NCI-H146 (cell line): ENCODE data around the gene RNASET2.

Experiments used
- DNase-seq: peaks from one replicate; lab custom pipeline; 2025; lab: John Stamatoyannopoulos, UW

RNASET2 gene

DNA sequence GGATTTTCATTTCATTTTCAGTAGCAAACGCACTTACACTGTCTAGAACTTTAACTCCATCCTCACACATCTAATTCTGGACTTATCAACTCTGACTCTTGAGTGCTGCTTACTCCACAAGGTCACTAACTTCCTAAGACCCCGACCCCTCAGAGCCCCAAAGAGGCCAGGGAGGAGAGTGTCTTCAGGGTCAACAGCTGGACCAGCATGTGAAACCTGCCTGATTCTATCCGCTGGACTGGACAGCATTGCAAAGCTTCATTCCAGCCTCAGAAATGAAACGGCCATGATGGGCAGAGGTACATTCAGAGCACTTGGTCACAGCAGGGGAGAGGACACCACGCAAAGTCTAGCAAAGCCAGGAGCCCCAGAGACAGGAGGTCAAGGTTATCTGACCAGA, 9.1 kb downstream of the RNASET2 start:
- DNase-seq: no peak

DNA sequence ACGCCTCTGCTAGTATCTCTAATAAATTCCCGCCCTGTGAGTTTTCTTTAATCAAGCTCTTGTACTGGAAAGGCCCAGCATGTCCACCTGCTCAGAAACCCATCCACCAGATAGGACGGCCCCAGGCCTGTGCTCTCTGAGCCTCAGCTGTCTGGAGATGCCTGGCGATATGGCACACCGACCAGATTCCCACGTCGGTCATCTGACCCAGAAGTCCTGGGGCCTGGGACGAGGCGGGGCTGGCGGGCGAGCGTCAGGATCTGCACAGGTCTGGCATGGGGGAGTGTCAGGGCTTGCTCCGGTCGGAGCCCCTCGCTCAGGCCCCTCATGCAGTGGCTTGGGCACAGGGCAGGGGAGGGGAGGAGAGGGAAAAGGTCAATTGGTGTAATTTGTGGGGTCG, 10.2 kb downstream of the RNASET2 start:
- no peak for DNase-seq

DNA sequence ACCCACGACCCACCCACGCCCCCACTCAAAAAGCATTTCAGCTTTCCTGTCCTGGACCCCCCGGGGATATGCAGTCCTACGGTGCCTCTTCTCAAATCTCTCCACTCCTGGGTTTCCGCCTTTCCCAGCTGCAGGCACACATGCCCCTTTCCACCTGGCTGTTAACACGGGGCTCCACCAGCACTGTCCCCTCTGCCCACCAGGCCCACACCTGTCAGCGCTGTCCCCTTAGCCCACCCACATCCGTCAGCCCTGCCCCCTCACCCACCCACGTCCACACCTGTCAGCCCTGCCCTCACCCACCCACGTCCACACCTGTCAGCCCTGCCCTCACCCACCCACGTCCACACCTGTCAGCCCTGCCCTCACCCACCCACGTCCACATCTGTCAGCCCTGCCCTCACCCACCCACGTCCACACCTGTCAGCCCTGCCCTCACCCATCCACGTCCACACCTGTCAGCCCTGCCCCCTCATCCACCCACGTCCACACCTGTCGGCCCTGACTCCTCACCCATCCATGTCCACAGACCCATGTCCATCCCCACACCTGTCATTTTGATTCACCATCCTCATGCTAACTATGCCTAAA, 11.6 kb downstream of the RNASET2 start:
- DNase-seq: no peak

DNA sequence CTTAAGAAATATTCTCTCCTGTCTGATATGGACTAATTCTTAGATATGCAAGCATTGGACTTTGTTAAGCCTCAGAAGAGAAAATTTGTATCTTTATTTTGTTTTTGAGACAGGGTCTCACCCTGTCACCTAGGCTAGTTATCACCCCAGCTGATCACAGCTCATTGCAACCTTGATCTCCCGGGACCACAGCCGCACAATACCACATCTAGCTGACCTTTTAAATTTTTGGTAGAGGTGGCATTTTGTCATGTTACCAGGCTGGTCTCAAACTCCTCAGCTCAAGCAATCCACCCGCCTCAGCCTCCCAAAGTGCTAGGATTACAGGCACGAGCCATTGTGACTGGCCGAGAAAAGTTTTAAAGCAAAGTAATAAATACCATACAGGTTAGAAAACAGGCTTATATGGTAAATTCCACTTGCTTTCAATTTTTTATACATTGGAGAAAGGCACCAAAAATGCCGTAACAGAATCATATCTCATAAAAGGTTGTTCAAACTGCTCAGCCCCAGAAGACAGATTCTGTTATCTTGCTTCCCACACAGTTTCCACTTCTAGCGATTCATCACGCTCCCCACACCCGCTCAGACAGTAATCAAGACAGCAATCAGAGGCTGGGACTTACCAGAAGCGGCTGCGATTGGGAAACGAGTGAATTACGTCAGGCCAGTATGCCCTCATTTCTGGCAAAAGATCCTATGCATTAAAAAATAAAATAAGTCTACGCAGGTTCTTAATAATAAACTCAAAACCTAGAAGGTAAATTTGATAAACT, 13.8 kb downstream of the RNASET2 start:
- DNase-seq: no peak

DNA sequence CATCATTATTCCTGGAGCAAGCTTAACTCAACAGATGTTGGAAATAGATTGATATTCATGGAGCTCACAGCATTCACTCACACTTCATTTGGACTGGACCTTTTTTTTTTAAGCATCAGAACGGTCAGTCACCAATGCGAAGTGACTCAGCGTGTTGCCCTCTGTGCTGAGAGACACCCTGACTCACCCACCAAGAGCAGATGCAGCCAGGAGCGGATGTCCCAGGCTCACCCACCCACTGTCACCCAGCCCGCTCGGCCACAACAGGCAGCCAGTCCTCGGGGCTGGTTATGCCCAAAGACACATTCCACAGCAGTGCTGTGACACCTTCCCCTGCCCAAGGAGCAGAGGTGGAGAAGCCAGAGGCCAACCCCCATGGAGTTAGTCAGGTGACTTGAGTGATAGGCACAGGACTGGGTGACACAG, 15.7 kb downstream of the RNASET2 start:
- DNase-seq: no peak

DNA sequence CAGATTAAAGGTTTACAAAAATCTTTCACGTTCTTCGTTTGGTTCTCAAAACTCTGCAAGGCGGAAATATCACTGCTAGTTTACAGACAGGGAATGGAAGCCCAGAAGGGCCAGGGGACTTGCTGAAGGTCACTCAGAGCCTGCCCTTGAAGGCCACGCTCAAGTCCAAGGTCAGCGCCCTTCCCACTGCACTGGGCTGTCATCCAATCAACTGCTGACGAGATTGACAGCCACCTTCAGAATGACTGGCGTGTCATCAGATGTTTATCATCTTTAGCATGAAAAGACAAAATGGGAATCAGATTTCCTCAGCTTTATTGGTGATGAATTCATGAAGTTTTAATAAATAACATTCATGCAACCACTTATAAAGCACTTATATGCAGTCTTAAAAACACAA, 16.5 kb downstream of the RNASET2 start:
- DNase-seq: no peak

DNA sequence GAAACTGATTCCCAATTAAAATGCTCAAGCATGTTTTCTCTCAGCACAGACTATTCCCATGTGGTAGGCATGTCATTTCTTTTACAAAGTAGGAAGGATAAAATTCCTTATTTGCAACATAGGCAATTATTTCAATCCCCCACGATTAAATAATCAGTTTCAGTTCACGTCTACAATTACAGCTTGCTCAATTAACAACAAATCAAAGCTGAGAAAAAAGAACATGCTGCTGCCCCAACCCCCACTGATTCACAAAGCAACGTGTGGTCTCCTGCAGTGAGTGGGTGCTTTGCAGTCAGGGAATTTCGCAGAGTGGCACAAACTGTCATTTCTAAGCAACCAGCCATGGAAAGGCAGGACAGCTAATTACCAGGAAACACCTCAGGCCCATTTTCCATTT, 17.0 kb downstream of the RNASET2 start:
- DNase-seq: no peak

DNA sequence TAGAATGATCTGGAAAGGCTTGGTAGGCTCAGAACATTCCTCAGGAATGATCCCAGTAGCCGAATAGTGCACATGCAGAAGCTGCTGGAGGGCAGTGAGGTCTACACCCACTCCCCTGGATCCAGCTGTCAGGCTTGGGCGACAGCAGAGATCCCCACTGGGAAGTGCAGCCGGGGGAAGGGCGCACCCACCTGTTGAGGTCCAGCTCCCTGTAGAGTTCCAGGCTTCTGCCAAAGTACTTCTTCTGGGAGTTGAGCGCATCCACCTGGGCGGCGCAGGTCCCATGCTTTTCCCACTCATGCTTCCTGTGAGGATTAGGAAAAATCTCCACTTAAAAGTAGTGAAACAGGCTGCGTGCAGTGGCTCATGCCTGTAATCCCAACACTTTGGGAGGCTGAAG, 17.6 kb downstream of the RNASET2 start:
- no peak for DNase-seq

DNA sequence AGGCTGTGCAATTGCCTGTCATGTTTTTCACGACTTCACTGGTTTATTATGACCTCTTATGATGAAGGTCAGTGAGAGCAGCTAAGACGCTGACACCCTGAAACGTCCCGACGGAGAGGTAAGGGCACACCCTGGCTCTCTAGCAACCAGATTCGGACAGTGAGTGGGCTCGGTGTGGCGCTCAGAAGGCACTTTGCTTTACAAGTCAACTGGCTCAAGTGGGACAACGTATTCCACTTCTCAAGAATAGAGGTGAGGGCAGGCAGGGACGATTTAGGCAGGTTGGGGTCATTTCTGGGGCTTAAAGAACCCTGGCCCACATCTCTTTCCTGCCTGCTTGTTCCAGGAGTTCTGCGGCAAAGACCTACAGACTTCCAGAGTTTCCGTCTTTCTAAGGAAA, 18.2 kb downstream of the RNASET2 start:
- DNase-seq: no peak

DNA sequence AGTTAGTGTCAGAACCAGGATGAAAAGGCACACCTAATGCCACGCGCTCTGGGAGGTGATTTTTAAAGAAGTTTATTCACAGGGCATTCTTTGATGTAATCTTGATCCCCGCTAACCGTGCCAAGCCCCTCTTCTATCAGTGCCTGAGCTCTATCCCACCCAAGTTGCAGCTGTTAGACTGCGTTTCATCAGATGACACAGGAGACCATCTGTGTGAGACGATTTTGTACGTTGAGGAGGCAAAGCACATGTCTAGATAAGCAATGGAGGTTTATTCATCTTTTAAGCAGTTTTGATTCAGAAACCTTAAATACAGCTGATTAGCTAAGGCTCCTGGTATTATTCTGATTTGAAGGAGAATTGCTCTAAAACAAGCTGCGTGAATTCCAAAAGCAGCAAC, 18.6 kb downstream of the RNASET2 start:
- no peak for DNase-seq

DNA sequence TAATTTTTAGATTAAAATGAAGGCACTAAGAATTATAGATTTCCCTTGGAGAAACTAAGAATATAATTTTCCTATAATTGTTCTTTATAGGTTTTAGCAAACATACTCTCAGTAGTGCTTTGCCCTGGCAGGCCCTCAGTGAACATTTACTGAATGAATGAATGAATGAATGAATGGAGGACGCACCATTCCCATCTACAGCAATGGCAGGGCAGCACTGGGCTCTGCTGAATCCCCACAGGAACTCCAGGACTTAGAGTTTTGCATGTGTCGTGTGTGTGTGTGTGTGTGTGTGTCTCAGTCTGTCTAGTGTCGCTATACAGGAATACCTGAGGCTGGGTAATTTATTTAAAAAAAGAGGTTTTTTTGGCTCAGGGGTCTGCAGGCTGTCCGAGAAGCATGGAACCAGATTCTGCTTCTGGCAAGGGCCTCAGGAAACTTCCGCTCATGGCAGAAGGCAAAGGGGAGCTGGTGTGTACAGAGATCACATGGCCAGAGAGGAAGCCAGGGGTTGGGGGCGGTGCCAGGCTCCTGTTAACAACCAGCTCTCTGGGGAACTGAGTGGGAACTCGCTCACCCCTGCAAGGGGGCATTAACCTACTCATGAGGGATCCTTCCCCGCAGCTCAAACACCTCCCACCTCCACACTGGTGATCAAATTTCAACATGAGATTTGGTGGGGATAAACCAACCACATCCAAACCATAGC, 20.1 kb downstream of the RNASET2 start:
- DNase-seq: no peak

DNA sequence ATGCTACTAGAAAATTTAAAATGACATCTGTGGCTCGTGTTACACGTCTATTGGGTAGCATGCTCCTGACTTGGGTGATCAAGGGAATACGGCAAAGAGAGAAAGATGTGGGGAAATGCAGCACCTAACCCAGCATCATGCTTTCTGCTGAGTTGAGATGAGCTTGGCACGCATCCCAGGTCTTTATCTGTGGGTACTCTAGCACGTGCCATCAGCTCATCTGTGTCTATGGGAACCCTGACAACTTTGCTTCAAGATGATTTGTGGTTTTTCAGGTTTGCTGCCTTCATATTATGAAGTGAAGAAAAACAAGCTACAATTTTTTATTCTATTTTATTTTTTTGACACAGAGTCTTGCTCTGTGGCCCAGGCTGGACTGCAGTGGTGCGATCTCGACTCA, 21.0 kb downstream of the RNASET2 start:
- no peak for DNase-seq

DNA sequence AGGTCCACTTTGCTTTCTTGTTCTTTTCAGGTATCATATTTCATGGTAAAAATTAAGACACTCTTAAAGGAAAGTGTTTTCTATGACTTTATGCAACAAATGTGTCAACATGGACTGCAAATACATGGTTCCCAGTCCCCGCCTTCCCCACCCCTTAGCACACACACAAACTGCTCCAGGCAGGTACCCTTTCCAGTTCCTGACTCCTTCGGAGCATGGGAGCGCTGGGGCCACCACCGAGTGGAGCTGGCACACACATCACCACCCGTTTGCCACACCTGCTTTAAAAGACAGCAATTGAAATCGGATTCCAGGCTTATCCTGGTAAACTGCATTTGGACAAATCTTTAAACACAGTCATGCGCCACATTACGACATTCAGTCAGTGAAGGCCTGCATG, 22.2 kb downstream of the RNASET2 start:
- no peak for DNase-seq

DNA sequence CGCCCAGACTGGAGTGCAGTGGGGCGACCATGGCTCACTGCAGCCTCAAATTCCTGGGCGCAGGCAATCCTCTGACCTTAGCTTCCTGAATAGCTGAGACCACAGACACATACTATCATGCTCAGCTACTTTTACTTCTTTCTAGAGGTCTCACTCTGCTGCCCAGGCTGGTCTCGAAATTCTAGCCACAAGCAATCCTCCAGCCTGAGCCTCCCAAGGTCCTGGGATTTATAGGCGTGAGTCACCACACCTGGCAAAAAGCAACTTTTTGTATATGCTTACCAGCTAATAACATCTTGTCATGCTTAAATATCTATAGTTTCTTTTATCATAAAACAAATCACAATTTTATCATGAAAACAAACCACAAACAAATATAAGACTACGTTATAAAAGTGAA, 23.0 kb downstream of the RNASET2 start:
- no peak for DNase-seq

DNA sequence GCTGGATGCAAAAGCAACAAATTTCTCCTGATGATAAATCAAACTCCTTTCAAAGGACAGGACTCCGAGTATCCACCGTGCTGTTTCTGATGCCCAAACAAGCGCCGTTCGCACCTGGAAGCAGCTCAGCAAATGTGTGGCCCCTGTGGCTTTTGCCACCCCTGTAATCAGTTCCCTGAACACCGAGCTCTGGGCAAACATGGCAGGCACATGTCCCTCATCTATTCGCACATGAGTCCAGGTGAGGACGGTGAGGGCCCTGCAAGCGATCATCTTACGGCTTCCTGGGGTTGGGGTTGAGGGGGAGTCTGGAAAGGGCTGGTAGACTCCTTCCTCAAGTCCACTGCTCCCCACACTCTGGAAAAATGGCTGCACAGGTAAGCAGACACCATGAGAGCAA, 23.7 kb downstream of the RNASET2 start:
- no peak for DNase-seq

DNA sequence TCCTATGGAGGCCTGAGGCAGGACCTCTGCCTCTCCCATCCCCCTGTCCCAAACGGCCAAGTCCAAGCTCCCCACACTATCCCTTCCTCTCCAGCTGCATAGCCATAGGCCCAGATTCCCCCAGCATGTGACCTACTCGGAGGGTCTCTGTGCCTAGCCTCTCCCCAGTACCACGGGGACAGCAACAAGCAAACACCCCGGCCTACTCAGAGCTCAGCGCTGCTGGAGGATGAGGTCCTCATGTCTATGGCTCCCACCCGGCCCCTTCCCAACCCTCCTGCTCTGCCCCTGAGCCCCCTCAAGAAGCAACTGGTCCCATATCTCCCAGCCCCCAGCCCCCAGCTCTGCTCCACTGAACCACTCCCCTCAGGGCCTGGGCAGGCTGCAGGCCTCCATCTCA, 24.2 kb downstream of the RNASET2 start:
- no peak for DNase-seq

DNA sequence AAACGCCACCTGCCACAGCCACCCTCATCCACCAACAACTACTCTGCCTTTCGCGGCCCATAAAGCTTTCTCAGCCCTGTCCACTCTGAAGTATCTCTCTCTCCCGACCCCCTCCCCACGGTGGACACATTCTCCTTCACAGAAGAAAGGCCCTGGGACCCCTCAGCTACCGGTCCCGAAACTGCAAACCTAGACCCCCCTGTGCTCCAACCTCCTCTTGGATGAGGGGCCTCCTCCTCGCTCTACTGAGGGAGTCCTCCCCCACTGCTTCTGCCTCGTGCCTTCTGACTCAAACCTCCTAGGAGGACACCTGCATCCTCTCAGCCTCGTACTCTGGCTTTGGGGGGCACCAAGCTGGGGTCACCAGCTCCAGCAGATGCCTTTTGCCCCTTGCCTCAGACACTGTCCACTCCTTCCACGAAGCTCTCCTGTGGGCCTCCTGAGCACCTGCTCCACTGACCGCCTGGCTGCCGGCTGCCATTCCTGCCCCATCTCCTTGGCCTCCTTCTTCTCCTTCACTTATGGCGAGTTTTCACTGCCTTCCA, 24.9 kb downstream of the RNASET2 start:
- no peak for DNase-seq

DNA sequence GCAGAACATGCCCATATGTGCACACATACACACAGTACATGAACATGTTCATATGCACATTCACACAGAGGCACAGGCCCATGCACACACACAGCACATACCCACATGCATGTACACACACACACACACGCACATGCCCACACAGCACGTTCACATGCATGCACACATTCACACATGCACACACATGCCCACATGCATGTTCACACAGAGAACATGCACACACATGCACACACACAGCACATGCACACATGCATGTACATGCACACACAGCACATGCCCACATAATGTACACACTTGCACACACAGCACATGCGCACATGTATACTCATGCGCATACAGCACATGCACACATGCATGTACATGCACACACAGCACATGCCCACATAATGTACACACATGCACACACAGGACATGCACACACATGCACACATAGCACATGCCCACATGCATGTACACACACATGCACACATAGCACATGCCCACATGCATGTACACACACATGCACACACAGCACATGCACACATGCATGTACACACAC, 25.9 kb downstream of the RNASET2 start:
- DNase-seq: no peak

DNA sequence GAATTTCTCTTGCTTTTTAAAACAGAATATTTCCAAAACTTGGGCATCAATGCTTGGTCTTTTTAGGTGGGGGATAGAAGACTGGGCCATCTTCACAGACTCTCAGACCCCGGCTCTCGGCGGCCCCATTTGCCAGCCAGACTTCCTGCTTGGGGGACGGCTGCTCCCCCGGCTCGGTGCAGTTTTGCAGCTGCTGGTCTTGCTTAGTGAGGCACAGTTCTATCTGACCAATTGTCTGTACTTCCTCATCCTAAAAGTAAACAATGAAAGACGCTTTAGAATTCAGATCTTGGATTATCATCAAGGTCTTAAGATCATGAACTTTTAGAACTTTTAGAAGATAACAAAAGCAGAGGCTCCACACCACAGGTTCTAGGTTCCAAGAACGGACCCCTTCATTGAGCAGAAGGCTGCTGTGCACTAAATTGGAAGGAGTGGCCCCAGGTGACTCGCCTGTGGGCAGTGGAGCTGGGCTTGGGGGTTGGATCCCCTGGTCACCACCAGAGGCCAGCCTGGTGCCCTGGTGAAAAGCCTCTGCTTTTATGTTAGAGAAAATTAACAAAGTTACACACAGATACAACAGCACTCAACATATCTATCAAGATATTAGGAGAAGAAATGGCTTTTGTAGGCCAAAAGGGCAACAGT, 26.7 kb downstream of the RNASET2 start:
- DNase-seq: no peak

DNA sequence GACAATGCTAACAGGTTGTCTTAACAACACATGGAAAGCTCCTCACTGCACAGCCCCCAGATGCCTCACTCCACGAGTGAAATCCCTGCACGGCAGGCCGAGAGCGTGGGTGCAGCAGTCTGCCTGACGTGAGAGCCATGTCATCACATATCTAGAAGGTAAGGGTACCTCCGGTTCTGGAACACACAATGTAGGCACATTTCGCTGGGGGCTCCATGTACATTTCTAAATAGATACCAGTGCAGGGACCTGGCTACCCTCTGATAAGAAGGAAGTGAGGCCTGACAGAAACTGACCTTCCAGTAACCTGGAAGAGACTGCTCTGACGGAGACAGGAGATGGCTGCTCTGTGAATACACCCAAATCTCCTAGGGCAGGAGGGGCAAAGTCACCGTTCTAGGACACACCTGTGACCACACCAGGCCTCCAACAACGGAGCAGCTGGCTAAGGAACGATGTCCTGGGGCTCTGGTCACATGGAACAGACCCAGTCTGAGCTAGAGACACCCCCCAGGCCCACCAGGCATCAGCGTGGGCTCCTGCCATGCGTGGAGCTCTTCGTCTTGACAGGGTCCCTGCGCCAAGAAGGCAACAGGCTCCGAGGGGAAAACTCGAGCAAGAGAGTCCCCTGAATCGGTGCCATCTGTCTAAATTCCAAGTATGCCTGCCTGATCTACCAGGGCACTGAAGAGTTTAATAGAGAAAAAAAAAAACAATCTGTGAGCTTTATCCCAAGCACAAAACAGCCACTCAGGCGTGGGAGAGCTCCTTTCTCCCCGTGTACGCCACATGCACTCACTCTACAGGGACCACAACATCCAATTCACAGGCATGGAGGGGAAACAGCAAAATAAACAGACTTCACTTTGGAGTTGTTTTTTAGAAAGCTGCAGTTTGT, 27.5 kb downstream of the RNASET2 start:
- no peak for DNase-seq

DNA sequence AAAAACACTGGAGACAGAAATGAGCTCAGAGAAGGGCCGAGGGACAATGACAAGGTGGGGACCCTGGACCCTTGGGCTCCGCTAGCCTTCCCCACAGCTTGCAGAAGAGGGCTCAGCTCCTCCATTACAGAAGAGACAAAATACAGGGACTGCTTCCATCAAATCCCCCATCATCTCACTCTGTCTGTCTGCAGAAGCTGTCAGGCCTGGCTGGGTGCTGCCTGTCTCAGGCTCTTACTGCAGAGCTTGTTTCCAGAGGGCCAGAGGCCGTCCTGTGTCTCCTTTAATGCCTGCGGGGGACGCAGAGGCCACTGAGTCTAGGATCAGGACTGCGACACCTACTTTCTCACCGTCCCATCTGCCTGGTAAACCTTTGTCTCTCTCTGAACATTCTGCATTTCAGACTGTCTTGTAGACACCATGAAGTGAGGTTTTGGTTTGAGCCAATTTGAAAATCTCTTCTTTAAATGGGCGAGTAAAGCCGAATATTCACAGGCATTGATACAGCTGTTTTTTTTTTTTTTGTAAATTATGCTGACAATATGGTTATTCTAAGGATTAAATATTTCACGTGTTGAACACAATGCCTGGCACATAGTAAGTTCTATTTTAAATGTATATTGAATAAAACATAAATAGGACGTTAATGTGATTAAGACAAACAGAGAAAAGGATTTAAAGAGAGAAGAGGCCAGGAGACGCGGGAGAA, 28.3 kb downstream of the RNASET2 start:
- DNase-seq: no peak
